Suppressor macrophage treated with lipopolysaccharide for 1 hour (primary cell): ENCODE measurements around the gene CDK3.

Experiments
- DNase-seq, 3 donors: peaks; one replicate each; pipeline ENCODE4 v3.0.0-alpha.2; 2020 to 2022

Gene CDK3

GRCh38 chr17:75994802-75995370, 5.8 kb upstream of the CDK3 start:
- DNase-seq: no peak

DNA sequence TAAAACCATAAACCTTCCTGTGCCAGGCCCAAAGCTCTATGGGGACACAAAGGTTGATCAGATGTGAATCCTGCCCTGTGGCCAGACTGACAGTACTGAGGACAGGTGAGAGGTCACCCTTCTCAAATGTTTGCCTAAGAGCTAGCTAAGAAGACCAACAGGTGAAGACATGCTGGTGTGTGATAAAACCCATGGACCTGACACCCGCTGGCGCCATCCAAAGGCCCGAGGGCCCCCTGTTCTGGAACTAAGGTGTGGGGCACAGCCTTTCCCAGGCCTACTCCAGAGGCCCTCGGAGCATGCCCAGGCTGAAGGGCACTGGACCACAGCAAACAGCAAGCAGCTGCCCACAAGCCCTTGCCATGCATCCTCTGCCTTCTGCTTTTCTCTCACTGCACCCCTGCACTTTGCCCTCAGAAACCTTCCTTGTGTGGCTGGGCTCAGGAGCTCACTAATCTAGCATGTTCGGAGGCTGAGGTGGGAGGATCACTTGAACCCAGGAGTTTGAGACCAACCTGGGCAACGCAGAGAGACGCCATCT, 5.2 kb upstream of the CDK3 start:
- no peak for DNase-seq

- peak; percentile 93 to 95 (median 94) for DNase-seq
These were observed 3.7 kb upstream of the CDK3 start for GRCh38 chr17:75996665-75997590.

DNA sequence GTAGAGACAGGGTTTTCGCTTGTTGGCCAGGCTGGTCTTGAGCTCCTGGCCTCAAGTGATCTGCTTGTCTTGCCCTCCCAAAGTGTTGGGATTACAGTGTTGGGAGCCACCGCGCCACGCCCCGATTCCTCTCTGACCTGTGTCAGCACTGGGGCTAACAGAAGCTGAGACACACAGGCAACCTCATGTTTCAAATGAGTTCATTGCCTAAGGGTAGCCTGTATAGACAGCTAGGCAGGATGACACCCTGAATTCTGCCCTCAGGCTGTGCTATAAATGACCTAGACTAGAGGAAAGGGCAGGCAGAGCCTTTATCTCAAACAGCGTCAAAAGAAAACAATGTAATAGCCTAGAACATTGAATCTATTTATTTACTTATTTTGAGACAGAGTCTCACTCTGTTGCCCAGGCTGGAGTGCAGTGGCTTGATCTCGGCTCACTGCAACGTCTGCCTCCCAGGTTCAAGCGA, 2.3 kb upstream of the CDK3 start:
- DNase-seq: no peak

GRCh38 chr17:76000016-76000754, 470 bp upstream of the CDK3 start:
- DNase-seq: peak; percentile 69 to 83 (median 70)

GRCh38 chr17:76002100-76002499, 1.4 kb downstream of the CDK3 start:
- no peak for DNase-seq

DNA sequence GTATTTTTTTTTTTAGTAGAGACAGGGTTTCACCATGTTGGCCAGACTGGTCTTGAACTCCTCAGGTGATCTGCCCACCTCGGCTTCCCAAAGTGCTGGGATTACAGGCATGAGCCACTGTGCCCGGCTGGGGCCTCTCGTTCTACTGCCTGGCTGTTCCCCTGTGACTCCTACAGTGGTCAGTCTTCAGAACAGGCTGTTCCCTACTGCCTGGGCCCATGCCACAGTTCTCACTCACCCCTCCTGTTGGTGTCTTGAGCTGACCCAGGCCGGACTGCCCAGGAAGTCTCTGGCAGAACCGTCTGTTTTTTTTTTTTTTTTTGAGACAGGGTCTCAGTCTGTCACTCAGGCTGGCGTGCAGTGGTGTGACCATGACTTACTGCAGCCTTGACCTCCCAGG, 3.3 kb downstream of the CDK3 start:
- DNase-seq: no peak

- no peak for DNase-seq
These were observed 4.2 kb downstream of the CDK3 start for GRCh38 chr17:76004750-76005262.

DNA sequence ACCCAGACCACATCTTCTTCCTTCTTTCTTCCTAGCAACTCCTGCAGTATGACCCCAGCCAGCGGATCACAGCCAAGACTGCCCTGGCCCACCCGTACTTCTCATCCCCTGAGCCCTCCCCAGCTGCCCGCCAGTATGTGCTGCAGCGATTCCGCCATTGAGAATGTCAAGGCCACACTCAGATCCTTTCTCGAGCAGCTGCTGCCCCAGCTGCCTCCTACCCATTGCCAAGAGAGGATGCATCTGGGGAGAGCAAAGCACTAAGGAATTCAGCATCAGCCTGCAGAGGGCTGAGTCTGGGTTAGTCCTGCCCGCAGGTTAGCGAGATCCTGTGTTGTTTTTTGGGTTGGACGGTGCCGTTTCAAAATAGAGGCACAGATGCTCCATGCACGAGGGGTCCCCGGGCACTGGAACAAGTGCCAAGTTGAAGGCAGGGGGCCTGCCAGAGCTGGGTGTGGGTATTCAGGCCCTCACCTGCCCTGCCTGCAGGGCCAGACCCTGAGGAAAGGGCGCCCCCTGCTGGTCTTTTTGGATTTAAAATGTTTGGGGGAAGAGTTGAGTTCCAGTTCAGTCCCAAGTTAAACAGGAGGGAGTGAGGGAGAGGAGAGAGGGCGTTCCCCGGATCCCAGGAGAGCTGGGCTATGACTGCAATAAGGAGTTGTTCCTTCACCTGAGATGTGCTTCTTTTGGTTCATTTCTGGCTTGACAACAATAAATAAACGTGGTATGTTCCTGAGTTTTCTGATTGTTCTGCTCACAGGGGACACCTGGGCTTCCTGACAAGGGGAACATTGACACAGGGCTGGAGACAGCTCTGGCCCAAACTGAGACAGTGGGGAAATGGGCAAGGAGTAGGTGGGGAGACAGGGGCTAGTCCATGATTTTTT, 4.9 kb downstream of the CDK3 start:
- peak; percentile 82 to 92 (median 89) for DNase-seq

- no peak for DNase-seq
These were observed 6.6 kb downstream of the CDK3 start for GRCh38 chr17:76007131-76007849.

- no peak for DNase-seq
These were observed 7.2 kb downstream of the CDK3 start for GRCh38 chr17:76007850-76008165.

DNA sequence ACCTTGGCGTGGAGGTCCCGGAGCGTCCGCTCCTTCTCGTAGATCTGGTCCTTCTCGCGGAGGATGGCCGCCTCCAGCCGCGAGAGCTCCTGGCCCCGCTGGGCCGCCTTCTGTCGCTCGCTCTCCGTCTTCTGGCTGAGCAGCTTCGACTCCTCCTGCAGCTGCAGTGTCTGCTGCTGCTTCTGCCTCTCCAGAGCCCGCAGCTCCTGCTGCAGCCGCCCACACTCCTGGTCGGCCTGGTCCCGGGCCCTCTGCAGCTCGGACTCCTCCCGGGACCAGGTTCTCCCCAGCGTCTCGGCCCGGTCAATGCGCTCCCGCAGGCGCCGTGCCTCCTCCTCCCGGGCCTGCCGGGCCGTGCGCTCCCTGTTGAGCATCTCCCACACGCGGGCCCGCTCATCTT, 7.6 kb downstream of the CDK3 start:
- DNase-seq: no peak

GRCh38 chr17:76008630-76009425, 8.2 kb downstream of the CDK3 start:
- DNase-seq: no peak

- DNase-seq: no peak
These were observed 8.8 kb downstream of the CDK3 start for GRCh38 chr17:76009447-76009846.

DNA sequence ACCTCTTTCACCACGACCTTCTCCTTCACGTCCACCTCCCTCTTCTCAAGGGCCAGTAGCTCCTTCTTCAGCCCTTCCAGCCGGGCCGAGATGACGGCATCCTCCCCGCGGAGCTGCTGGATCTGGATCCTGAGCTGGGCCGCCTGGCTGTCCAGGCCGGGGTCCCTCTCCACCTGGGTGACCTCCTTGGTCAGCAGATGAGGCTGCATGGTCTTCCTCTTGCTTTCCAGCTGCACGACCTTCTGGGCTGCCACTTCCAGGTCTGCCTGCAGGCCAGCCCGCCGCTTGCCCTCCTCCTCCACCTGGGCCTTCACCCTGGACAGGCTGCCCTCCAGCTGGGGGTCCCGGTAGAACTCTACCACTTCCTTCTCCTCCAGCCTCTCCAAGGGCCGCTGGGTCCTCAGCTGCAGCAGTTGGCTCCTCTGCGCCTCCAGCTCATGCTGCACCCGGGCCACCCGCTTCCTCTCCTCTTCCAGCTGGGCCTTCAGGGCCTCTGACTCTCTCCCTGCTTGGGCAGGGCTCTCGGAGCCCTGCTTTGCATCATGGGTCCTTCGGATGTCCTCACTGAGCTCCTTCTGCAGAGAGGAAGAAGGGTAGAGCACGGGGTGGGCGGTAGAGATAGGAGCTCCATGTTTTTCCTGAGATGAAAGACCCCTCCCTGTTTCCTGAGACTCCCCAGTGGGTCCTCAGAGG, 9.5 kb downstream of the CDK3 start:
- DNase-seq: no peak

- no peak for DNase-seq
These were observed 11.3 kb downstream of the CDK3 start for GRCh38 chr17:76011951-76012350.

DNA sequence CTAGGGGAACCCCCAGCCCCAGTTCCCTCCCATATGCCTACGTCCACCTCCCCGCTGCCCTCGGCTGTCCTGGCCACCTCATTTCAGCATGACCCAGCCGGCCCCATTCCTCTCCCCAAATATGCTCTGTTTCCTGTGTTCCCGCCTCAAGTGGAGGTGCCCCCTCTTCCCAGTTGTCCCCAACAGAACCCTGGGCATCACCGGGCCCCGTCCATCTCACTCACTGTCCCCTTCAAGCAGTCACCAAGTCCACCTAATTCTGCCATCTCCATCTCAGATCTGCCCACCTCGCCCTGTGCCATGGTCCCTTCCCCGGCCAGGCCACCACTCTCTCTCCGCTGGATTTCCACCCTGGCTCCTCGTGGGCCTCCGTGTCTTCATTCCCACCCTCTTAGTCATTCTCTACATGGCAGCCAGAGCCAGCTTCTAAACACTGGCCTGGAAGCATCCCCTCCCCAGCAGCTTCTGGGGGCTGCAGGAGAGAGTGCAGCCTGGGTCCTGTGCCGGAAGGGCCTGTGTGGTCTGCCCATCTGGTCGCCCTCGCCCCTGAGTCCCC, 12.8 kb downstream of the CDK3 start:
- no peak for DNase-seq

DNA sequence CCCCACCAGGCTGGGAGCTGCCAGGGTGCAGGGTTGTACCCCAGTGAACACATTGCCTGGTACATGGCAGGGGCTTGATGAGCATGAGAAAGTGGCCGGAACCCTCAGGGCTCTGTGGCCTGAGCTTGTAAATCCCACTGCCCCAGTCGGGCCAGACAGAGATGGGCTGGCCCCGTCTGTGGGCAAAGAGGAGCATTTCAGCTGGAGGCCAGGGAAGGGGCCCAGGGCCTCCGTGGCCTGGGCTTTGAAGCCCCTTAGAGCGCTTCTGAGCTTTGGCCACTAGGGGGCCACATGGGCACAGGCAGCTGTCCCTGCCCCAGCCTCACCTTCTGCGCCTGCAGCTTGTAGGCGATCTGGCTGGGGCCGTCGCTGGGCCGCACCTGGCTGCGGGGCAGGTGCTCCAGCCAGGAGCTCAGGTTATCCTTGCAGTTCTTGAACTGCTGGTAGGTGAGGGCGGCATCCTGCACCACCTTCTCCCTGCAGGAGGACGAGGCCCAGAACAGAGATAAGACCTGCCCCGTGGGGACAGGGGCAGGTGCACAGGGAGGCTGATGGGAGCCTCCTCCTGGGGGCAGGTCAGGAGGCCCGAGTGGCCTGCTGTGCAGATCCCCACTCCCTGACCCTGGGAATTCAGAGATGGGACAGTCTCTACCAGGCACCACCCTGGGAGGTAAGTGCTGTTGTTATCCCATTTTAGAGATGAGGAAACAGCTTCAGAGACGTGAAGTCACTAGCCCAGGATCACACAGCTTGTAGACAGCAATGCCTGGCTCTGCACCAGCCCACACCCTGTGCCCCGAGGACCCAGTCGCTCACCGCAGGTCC, 13.7 kb downstream of the CDK3 start:
- DNase-seq: peak; percentile 73 to 88 (median 86)

DNA sequence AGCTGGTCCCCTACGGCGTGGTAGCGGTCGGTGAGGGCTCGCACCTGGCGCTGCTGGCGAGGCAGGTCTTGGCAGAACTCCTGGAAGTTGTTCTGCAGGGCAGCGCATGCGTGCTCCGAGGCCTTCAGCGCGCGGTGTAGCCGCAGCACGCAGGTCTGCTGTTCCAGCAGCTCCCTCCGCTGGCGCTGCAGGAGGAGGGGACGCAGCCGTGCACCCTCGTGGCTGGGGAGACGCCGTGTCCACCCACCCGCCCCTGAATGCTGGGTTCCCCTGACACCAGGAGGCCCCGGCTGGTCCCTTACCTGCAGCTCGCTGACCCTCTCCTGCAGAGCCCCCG, 14.2 kb downstream of the CDK3 start:
- no peak for DNase-seq
